ENCODE data around the gene FIBP.

FIBP gene

DNA sequence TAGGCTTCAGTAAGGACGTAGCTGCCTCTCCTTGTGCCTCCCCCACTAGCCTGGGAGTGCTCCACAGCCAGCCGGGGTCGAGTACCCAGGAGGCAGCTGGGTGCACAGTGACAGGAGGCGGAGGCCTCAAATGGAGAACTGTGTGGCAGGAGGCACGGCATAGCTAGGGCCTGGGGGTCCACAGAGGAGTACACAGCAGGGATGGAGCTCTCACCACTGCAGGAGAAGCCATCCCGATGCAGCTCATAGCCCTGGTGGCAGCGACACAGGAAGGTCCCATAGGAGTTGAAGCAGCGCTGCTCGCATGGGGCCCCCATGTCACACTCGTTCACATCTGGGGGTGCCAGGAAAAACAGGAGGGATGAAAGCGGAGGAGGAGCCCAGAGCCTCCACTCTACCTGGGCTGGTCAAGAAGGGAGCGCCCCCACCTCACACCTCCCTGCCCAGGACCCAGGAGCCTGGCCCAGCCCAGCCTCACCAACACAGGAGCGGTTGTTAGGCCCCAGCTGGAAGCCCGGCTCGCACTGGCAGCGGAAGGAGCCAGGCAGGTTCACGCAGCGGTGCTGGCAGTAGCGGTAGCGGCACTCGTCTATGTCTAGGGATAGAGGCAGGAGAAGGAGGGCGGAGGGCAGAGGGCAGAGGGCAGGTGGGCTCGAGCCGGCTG is 18.5 kb downstream of the FIBP start:
- no peak for DNase-seq

DNA sequence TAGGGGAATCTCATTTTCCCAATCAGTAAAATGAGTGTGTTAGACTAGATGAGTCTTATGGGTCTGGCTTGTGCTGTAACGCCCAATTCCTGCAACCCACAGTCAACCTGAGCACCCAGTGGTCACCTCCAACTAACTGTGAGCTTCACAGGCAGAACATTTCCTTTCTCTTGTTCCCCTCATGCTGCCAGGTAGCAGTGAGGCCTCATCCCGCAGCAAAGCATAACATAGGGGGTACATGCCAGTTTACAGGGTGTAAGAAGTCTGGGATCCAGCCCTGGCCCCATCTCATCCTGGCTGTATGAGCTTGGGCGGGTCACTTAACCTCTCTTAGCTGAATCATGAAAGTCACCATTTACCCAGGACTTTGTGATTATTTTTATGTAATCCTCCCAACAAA is 19.4 kb downstream of the FIBP start:
- no peak for DNase-seq

DNA sequence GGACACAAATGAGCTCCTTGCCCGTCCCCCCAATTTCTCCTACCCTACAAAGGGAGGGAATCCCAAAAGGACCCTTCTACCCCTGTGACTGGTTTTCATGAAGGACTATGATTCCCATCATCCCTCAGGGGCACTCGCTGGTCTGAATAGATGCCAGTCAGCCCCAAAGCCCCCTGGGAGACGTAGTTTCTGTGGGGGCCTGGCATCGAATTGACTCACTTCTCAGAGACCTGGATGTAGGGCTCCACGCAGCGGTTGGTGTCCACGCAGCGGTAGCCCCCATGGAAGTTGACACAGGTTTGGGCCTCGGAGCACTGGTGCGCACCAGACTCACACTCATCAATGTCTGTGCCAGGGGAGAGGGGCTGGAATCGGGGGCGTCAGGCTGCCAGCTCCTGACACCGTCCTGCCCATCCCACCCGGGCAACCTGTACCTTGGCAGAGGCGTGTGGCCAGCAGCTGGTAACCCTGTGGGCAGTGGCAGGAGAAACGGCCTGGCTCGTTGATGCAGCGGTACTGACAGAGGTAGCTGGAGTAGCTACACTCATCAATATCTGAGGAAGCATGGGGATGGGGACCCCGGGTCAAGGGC is 20.1 kb downstream of the FIBP start:
- DNase-seq: peak; percentile 7 to 39

DNA sequence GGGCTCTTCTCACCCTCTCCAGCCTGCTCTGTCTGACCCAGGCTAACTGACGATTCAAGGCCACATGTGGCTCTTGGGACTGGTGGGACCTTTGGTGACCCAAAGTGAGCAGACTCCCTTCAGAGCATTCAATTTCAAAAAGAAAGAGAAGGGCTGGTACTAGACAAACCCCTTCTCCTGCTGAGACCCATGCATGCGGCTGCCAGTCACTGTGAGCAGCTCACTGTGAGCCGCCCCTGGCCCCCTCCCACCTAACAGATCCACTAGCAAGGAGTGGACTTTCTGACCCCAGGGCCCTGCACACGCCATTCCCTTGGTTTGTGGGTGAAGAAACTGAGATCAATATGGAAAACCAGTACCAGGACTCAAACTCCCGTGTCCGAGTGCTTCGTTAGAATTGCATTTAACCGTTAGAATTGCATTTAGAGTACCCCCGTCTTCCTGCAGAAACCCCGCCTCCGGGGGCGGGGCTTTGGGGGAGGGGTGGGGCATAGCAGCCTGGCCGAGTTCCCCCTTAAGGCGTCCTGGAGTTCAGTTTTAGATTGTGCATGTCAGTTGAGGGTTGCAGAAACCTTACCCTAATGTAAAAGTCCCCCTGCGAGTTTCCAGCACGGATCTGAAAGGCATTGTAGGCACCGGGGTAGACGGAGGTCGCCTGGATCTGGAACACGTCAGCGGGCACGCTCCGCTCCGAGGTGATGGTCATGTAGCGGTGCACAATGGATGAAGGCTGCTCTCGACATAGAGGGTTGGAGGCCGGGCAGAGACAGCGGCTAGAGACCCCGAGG is 20.8 kb downstream of the FIBP start:
- DNase-seq: no peak

DNA sequence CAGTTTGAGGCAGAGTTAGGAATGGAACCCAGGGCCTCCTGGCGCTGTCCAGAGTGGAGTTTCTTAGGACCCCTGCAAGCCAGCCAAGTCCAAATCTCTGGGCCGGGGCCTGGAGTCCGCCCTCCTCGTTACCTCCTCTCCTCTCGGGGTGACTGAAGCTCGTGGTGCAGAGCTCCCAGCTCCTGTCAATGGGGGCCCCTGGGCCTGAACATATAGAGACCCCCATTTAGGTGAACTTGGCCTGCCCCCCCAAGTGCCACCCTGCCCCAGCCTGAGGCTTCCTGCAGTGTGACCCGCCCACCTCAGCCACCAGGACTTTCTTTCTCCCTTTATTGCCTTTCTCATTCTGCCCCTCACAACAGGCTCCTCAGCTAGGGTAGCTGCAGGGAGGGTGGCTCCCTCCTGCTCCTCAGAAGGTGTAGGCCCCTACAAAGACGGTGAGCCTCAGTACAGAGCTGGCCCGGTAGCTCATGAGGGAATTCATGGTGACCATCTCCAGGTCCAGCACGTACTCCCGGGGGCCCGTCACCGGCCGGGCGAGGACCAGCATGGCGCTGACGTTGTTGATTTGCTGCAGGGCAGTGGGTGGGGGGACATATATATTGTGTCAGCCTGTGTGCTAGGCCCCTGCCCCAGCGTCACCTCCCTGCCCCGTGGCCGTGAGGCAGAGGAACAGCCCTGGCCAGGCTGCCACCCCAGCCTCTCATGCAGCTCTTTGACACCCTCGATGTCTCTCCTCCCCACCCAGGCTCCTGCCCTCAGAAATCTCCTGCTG is 21.6 kb downstream of the FIBP start:
- DNase-seq: no peak

DNA sequence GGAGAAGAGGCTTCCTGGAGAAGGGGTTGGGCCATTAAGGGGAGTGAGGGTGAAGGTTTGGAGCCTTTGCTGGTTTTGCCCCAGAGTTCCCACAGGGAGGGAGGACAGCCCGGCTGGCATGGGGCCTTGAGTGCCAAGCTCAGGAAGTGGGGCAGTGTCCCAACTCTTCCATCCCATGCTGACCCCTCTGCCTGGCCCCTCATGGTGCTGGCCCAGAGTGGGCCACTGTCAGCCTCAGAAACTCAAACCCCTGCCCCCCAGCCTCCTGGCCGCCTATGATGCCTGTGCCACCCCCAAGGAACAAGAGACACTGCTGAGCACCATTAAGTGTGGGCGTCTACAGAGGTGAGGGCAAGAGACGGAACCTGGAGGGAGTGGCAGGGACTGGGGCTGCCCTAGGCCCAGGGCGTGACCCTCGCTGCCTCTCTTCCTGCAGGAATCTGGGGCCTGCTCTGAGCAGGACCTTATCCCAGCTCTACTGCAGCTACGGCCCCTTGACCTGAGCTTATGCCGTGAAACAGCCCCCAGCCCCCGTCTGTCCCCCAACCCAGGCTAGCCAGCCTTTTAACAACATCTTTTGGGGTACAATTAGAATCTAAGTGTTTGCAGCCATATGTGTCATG is 22.6 kb downstream of the FIBP start:
- no peak for DNase-seq

DNA sequence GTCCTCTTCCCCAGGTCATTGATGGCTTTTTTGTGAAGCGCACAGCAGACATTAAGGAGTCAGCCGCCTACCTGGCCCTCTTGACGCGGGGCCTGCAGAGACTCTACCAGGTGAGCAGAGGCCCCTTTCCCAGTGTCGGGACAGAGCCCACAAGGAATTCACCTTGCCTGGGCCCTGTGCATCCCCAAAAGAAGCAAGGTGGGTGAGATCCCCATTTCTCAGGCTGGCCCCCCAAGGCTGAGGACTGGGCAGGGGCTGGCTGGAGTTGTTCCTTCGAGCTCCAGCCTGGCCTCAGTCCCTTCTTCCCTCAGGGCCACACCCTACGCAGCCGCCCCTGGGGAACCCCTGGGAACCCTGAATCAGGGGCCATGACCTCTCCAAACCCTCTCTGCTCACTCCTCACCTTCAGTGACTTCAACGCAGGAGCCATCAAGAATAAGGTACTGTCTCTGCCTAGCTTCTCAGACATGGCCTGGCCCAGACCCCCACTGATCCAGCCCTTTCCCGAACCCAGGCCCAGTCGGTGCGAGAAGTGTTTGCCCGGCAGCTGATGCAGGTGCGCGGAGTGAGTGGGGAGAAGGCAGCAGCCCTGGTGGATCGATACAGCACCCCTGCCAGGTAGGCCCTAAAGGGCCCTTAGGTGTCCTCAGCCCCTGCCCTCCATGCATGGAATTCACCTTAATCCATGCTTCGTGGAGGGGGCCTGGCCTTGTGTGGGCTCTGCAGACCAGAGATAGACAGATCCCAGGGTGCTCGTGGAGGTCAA is 23.4 kb downstream of the FIBP start:
- no peak for DNase-seq

DNA sequence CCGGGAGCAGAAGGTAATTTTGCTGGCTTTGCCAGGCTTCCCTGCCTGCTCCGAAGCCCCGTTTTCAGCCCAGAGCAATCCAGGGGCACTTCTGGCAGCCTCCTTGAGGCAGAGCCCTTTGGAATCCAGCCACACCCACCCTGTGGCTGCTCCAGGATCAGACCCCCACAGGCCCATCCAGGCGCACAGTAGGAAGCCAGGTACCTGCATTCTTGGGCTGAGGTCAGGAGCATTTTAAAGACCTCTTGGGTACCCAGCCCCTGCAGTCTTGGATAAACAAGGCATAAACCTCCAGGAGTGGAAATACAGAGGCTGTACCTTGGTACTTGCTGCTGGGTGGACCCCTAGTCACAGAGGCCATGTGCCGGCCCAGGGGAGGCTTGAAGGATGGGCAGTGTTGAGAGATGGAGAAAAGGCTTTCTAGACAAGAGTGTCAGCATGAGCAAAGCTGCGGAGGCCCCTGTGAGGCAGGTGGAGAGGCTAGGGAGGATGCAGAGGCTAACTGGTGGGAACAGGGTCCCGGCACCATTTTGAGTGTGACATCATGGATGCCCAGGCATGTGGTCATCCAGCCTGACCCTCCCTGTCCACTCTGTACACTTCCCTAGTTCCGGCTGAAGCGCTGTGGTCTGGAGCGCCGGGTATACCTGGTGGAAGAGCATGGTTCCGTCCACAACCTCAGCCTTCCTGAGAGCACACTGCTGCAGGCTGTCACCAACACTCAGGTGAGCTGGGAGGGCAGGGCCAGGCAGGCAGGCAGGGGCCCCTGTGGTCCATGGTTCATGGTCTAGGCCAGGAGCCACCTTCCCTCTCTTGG is 24.2 kb downstream of the FIBP start:
- DNase-seq: no peak

DNA sequence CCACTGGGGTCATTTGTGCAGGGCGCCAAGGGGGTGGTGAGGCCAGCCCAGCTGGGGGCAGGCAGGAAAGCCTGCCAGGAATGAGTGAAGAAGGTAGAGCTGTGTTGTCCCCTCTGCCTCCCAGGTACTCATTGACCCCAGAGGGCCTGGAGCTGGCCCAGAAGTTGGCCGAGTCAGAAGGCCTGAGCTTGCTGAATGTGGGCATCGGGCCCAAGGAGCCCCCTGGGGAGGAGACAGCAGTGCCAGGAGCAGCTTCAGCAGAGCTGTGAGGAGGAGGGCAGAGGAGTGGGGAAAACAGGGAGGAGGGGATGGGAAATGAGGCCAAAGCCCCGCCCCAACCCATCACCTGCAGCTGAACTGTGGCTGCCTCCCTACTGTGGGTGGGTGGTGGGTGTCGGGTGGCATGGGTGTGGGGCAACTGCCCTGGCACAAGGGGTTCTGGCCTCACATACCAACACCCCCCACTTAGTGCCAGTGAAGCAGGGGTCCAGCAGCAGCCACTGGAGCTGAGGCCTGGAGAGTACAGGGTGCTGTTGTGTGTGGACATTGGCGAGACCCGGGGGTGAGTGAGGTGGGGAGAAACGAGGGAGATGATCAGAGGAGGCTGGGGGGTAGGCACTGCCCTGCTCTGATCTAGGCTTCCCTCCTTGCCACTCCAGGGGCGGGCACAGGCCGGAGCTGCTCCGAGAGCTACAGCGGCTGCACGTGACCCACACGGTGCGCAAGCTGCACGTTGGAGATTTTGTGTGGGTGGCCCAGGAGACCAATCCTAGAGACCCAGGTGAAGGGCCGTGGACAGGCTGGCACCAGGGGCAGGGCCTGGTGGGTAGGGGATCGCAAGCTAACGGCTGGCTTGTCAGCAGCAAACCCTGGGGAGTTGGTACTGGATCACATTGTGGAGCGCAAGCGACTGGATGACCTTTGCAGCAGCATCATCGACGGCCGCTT is 25.1 kb downstream of the FIBP start:
- no peak for DNase-seq

DNA sequence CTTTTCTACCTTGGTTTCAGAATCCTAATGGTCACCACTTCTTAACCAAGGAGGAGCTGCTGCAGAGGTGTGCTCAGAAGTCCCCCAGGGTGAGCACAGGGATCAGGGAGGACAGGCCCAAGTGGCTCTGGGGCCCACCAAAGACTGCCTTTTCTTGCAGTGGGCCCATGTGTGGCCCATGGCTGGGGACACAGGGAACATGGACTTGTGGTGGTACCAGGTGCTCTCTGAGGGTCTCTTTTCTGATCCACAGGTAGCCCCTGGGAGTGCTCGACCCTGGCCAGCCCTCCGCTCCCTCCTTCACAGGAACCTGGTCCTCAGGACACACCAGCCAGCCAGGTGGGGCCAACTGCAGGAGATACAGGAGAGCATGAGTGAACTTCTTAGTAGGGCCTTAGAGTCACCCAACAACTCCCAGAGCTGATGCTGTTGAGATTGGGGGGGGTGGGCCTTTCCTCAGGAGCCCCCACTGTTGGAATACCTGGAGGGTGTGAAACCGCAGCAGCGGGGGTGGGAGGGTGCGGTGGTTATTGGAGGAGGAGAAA is 26.0 kb downstream of the FIBP start:
- no peak for DNase-seq

DNA sequence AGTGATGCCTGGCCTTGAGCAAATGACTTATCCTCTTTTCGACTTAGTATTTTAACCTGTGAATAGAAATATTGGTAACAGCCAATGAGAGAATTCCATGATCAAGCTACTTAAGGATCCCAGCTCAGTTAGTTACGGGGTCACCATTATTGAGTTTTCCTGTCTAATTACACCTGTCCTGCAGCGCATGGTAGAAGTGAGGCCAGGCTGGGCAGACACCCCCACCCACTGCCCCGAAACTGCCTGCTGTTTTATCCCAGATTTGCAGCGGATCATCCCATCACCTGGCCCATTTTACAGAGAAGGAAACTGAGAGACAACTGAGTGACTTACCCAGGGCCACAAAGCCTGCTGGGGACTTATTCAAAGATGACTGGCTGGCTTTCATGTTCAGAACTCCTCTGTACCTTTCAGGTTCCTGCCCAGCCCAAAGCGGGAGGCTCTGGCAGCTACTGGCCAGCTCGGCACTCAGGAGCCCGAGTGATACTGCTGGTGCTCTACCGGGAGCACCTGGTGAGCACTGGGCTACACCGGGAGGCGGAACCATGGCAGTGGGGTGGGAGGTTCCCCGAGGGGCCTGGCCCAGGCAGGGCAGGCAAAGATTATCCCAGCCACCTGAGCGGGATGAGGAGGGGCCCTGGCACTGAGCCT is 26.6 kb downstream of the FIBP start:
- no peak for DNase-seq

DNA sequence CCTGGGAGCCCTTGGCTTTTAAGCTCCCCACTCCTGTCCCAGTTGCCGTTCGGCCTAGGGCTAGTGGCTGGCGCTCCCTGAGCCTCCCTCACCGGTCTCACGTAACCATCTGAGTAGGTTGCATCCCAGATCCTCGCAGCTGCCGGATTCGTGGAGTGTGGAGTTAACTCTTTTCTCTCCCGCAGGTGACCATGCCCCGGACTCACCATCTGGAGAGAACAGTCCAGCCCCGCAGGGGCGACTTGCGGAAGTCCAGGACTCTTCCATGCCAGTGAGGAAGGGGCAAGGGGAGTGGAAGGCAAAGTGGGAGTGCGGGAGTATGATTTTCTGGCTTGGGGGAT is 27.1 kb downstream of the FIBP start:
- no peak for DNase-seq

DNA sequence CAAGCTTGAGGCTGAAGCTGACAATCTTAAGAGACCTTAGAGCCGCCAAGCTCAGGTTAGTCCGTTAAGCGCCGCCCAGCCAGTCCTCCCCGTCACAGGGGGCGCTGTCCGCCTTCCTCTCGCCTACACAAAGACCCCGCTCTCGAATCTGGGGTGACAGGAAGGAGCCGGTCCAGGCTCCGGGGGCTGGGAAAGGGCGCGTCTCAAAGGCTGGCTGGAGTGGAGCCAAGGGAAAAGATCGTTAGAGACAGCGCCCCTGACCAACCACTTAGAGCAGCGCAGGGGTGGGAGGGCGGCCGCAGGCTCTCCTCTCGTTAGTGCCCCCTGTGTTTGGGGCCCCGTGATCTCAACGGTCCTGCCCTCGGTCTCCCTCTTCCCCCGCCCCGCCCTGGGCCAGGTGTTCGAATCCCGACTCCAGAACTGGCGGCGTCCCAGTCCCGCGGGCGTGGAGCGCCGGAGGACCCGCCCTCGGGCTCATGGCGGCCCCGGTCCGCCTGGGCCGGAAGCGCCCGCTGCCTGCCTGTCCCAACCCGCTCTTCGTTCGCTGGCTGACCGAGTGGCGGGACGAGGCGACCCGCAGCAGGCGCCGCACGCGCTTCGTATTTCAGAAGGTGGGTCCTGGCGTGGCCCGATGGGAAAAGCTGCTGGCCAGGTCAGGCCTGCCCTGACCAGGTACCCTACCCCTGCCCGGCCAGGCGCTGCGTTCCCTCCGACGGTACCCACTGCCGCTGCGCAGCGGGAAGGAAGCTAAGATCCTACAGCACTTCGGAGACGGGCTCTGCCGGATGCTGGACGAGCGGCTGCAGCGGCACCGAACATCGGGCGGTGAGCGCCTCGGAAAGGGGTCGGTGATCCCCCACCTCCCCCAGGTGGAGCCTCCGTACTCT is 27.8 kb downstream of the FIBP start, which contains the start of gene MUS81:
Gene MUS81 (plus strand): TSS at position 156 of the 887 bp plus-strand sequence. CDS start 321 bp downstream, at position 477.
- DNase-seq: peak; percentile 94 to 95

DNA sequence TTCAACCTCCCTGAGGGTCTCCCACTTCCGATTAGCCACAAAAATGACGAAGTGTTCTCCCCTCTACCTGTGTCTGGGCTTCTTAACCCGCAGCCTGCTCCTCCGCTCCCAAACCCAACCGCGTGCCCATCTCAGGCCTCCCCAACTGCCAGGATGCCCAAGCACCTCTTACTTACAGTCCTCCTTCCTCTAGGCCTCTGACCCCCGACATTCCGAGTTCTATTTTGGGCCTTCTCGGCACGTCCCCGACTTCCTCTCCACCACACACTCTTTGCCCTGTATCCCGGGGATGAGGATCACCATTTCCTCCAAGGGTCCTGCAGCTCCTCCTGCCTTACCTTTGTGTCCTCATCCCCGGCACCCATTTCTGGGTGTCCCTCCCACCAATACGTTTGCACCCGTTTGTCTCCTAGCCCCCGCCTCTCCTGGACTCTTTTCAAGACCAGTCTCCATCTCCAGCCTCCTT is 28.4 kb downstream of the FIBP start:
- DNase-seq: no peak

DNA sequence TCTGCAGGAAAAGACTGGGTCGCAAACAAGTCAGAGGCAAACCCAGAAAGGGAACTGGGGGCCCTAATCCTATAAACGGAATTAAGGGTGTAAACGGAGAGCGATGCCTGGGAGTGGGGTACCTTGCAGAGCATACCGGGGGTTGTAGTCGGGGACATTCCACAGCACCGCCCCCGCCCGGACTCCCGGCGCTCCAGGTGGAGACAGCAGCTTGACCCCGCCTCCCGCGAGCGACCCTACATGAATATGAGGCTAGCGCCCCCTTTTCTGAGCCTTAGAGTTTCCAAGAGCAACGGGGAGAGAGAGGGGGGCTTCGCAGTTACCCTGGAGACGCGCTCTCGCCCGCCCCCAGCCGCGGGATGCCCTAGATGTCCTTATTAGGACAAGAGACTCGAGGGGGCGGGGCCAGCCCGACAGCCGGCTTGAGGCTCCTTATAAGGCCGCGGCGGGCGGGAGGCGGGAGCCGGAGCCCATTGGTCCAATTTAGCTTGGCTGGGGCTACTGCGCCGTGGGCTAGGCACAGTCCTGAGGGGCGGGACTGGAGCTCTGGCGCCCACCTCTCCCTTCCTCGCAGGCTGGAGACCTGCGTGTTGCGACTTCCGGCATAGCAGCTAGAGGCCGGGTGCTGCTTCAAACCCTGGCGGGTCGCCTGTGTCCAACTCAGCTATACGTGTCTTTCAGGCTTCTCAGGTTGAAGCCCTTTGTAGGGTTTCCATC is 29.0 kb downstream of the FIBP start:
- peak; percentile 98 for DNase-seq

DNA sequence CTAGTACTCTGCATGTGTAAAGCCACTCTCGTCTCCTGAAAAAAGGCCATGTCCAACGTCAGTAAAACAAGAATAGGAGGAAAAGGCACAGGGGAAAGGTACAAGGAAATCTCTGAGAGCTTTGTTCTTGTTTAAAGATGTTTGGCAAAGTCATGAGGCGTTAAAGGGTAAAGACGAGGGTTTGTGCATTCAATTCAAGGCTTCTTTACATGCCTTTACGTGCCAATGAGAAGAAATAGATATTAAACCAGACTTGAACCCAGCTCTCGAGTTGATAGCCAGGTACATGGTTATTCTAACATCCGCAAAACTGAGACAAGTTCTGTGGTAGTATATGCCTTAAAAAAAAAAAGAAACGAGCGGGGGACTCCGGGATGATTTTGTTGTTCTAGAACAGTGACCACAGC is 29.6 kb downstream of the FIBP start:
- DNase-seq: no peak
